HG02623 (cell line): Measurements from ENCODE around the gene NLRP2B.
"Not testable (repeated sequence)": the region's sequence is repeated elsewhere in the genome, so short reads cannot be mapped to it uniquely, and the experiment has no call there.

ENCODE experiments used
- ATAC-seq: cut with Tn5 transposase; IDR thresholded peaks from one replicate; pipeline ENCODE4 v1.9.1; 2021; ENCODE audit warnings: moderate library complexity; ENCODE audit not compliant: unreplicated experiment

NLRP2B gene

DNA sequence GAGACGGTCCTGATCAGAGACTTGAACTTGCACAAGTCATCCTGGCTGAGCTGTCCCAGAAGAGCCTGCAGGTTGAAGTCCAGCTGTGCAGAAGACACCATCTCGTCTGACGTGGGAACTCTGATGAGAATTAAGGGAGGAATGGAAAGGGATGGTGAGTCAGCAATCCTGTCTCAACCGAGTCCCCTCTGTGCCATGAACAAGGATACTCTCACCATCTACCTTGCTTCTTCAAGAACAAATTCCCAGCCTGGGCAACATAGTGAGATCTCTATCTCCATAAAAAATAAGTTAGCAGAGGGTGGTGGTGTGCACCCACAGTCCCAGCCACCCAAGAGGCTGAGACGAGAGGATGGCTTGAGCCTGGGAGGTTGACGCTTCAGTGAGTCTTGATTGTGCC lies at the start of gene NLRP2B:
TSS of gene NLRP2B (minus strand) at position 101 of the 400 bp plus-strand sequence.
- ATAC-seq: no peak

DNA sequence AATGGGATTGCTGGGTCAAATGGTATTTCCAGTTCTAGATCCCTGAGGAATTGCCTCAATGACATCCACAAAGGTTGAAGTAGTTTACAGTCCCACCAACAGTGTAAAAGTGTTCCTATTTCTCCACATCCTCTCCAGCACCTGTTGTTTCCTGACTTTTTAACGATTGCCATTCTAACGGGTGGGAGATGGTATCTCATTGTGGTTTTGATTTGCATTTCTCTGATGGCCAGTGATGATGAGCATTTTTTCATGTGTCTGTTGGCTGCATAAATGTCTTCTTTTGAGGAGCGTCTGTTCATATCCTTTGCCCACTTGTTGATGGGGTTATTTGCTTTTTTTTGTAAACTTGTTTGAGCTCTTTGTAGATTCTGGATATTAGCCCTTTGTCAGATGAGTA lies 45.9 kb upstream of the NLRP2B start:
- not testable (repeated sequence) for ATAC-seq

DNA sequence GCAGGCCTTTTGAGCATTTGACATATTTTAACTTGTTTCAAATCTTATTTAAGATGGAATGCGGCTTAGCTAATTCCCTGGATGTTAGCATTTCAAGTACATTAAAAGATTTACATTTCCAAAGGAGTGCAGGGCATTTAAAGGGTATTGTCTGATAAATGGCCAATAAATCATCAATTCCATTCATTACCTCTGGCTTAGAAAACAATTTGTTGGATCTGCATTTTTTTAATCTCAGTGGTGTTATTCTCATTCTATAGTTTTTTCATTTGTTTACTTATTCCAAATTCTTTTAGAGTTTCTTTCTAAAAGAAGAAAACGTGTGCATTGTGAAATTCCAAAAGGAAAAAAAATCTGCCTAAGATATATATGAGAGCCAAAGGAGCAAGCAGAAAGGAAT lies 1.3 kb upstream of the NLRP2B start:
- no peak for ATAC-seq

DNA sequence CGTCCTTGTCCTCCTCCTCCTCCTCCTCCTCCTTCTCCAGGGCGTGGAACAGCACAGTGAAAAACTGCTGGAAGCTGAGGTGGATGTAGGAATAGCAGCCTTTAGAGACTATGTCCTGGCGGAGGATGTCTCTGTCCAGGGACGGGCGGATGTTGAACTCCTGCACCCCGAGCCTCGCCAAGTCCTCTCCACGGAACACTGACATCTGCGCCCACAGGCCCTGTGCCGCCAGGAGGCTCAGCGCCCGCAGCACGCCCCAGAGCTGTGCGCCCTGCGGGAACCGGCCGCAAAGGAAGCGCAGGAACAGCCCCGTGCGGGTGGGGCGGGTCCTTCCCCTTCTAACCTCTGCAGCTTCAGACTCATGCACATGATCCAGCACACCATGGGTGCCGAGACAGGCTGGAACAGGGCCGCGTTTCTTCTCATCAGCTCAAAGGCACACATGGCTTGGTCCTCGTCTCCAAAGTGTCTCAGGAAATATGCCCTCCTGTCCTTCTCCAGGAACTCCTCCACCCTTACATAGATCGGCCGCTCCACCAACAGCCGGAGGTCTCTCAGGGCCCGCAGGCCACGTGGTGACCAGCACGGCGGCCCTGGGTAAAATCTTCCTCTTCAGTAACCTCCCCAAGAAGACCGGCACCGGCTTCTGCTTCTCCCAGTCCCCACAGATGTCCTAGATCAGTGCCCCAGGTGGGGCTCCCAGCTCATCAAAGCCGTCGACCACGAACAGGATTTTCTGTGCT lies 1.2 kb downstream of the NLRP2B start:
- no peak for ATAC-seq

DNA sequence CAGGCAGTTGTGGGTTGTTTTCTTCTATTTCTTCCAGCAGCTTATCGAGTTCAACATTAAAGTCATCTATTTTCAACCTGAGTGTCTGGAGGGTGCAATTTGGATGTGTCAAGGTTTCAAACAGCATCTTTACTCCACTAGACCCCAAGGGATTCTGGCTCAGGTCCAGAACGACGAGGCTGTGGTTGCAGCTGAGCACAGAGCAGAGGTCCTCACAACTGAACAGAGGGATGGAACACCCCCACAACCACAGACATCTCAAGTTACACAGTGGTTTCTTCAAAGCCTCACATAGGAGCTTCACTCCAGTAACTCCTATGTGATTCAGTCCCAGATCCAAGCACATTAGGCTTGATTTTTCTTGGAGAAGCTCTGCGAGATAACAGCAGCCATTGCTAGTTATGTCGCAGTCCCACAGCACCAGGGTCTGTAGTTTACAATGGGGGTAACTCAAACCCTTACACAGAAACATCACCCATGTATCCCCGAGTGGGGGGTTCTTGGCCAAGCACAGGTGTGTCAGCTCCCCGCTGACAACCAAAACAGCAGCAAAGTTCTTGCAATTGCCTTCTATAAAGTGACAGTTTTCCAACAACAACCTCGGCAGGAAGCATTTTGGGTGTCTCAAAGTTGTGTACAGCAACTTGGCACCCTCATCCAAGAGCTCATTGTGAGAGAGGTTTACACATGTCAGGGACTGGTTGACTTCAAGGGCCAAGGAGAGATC lies 2.8 kb downstream of the NLRP2B start:
- ATAC-seq: no peak

DNA sequence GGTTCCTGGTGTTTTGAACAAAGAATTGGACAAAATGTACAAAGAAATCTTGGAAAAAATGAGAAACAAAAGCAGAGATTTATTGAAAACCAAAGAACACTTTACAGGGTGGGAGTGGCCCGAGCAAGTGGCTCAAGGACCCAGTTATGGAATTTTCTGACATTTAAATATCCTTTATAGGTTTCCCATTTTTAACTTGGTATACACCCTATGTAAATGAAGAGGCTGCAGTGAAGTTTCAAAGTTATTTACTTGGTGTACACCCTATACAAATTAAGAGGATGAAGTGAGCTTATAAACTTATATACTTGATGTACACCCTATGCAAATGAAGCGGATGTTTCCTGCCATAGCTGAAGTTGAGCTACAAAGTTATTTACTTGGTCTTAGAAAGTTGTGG lies 4.7 kb downstream of the NLRP2B start:
- no peak for ATAC-seq

DNA sequence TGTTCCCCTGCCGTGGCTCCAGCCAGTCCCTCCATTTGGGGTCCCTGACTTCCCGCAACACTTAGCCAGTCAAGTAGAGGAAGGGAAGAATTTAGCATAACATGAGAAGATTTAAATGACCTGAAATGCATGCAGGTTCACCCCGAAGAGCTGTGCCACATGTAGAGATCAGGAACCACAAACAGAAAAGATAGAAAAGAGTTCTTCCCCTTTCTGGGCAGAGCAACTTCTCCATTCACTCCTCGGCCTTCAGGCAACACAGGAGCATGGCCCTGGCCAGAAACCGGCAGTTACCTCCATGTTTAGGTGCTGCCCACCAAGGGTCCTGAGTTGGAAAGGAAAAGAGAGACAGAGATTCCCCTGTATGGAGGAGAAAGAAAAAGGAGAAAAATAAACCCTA lies 5.2 kb downstream of the NLRP2B start:
- no peak for ATAC-seq

DNA sequence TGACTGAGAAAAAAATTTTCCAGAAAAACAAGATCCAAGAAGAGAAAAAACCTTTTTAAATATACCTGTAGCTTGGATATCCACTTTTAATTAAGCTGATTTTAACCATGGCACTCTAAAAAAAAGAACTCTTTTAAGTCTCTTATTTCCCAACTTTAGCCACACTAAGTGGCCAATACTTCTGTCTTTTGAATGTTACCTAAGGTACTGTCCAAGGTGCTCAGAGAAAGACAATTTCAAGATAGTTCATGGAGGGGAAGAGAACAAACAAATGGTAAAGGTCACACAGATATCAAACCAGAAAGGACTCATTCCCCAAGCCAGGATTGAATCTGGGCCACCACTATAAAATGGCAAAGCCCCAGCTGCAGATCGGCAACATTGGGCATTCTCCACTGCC lies 10.1 kb downstream of the NLRP2B start:
- no peak for ATAC-seq

DNA sequence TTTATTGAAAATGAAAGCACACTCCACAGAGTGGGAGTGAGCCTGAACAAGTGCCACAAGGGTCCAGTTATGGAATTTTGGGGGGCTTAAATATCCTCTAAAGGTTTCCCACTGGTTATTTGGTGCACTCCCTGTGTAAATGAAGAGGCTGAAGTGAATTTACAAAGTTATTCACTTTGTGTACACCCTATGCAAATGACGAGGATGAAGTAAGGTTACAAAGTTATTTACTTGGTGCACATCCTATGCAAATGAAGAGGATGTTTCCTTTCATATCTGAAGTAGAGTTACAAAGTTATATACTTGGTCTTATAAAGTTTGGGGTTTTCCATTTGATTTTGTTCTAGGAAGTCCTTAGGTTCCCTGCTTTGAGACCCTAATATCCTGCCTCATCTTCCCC lies 13.1 kb downstream of the NLRP2B start:
- no peak for ATAC-seq

DNA sequence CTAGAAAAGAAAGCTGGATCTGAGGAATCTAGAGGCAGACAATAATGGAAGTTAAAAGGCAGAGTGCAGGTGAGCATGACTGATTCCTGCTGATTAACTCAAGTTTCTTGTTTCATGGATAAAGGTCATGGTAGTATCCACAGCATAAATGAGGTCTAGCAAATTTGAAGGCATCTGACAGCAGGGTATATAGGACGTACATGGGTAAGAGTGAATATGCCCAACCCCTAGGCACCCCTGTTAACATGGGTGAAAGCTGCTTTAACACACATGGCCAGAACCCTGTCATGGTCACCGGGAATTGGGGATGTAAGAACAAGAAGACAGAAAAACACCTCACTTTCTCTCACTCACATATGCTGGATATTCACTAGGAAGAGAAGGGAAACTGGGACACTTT lies 25.0 kb downstream of the NLRP2B start:
- ATAC-seq: no peak

DNA sequence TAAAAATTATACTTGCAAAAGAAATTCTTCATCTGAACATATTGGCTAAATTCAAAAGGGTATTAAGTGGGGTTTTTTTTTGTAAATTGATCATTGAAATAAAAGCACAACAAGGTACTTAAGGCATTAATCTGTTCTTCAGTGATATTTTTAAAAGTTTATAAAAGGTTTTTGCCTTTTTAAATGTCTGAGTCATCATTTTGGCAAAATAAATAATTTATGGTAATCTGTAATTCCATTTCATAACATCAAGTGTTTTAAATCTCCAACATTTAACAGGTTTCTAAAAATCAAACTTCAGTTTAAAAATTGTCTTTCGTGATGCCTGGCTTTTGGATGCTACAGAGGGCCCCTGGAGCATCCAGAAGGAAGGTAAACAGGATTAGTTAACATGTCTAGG lies 27.4 kb downstream of the NLRP2B start:
- no peak for ATAC-seq

DNA sequence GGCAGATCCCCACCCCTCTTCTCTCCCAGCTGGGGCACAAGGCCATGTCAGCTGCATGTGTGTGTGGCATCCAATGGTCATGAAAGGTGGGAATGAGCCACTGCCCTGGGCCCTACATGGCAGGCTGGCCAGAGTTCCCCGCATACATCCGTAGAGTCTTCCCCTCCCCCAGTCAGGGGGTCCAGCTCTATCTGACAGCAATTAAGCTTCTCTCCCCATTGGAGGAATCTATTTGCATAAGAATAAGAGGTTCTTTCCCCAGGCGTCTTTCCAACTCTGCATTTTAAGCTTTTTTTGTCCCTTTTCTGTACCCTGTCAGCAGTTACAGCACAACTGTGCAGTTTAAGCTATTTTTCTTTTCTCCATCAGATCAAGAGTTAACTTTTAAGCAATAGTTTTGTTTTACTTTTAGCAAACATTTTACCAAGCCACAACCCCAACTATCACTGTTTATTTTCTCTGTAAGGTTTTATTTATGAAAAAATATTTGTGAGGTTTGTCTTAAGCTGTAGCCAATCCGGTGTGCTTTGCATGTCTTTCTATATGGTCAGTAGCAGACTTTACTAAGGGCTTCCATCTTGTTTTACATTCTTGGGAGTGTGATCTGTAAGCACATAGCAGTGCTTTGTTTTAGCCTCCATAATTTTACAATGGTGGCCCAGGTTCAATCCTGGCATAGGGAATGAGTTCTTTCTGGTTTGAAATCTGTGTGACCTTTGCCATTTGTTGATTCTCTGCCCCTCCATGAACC lies 28.7 kb downstream of the NLRP2B start:
- no peak for ATAC-seq

DNA sequence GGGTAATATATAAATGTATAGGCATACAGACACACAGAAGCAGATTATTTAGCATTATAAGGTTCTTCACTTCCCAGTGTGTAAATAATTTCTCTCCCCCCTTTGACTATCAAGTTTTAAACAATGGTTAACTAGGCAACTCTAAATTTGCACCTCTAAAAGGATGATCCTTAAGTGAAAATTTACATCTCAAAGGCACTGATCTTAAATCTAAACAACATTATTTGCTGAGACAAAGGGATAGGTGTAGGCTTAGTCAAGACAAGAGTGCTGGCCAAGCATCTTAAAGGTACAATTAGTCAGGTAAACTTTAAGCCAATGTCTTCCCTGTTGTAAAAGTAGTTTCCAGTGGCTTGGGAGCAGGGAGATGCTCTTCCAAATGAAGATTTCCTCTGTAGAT lies 33.0 kb downstream of the NLRP2B start:
- no peak for ATAC-seq

DNA sequence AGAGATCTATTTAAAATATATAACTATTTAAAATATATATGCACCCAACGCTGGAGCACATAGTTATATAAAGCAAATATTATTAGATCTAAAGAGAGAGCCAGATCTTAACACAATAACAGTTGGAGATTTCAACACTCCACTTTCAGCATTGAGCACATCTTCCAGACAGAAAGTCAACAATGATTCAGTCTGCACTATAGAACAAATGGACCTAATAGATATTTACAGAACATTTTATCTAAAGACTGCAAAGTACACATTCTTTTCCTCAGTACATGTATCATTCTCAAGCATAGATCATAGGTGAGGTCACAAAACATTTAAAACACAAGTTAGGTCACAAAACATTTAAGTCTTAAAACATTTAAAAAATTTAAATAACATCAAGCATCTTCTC lies 36.4 kb downstream of the NLRP2B start:
- no peak for ATAC-seq

DNA sequence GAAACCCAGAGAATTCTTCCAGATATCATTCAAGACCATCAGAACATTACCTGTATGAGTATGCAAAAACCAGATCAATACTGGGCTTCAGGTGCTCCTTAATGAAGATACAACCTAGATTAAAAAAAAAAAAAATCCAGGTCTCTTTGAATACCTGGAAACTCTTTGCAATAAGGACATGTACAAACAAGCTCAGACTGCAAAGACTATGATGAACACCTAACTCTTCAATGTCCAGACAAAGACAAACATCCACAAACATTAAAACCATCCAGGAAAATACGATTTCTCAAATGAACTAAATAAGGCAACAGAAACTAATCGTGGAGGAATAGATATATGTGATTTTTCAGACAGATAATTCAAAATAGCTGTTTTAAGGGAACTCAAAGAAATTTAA lies 38.7 kb downstream of the NLRP2B start:
- no peak for ATAC-seq

DNA sequence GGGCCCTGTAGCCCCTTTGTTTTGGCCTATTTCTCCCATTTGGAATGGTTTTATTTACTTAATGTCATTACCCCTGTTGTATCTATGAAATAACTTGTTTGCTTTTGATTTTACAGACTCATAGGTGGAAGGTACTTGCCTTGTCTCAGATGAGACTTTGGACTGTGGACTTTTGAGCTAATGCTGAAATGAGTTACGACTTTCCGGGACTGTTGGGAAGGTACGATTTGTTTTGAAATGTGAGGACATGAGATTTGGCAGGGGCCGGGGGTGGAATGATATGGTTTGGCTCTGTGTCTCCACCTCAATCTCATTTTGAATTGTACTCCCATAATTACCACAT lies 39.4 kb downstream of the NLRP2B start:
- no peak for ATAC-seq

DNA sequence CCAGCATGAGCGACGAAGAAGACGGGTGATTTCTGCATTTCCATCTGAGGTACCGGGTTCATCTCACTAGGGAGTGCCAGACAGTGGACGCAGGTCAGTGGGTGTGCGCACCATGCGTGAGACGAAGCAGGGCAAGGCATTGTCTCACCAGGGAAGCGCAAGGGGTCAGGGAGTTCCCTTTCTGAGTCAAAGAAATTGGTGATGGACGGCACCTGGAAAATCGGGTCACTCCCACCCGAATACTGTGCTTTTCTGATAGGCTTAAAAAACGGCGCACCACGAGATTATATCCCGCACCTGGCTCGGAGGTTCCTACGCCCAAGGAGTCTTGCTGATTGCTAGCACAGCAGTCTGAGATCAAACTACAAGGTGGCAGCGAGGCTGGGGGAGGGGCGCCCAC lies 50.6 kb downstream of the NLRP2B start:
- not testable (repeated sequence) for ATAC-seq
